GM18526 (cell line): ENCODE measurements around the gene MMP21.
A peak's percentile ranks its signal among the peaks of the same experiment; 100 is the strongest.

Source experiments
- POLR2A ChIP-seq: IDR thresholded peaks from 3 replicates; pipeline ENCODE4 v1.6.1; 2011; ENCODE audit not compliant: insufficient read length; ENCODE audit errors: extremely low read depth

The MMP21 gene, protein sequence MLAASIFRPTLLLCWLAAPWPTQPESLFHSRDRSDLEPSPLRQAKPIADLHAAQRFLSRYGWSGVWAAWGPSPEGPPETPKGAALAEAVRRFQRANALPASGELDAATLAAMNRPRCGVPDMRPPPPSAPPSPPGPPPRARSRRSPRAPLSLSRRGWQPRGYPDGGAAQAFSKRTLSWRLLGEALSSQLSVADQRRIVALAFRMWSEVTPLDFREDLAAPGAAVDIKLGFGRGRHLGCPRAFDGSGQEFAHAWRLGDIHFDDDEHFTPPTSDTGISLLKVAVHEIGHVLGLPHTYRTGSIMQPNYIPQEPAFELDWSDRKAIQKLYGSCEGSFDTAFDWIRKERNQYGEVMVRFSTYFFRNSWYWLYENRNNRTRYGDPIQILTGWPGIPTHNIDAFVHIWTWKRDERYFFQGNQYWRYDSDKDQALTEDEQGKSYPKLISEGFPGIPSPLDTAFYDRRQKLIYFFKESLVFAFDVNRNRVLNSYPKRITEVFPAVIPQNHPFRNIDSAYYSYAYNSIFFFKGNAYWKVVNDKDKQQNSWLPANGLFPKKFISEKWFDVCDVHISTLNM

DNA sequence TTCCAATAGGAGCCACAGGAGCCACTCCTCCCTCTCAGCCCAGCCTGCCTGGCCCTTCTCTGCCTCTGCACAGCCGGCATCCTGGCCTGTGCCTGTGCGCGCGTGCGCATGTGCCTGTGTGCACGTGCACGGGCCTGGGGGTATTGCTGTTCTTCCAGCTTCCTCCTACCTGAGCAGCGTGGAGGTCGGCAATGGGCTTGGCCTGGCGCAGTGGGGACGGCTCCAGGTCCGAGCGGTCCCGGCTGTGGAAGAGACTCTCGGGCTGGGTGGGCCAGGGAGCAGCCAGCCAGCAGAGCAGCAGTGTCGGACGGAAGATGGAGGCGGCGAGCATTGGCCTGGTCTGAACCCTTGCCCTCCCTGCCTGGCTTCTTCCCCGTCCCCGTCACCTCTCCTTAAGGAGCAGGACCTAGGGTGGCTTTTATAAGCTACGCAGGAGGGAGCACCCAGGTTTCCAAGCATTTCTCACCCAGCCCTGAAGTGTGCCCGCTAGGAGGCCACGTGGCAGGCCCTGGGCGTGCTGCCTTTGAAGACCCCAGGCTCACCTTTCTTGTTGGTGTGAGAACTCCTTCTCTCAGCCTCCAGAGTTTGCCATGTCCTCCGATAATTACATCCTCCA, at the start of gene MMP21:
Gene MMP21 (minus strand): TSS at position 331 of the 616 bp plus-strand sequence. CDS start 0 bp downstream, at position 331.
- TF ChIP-seq POLR2A: no peak

DNA sequence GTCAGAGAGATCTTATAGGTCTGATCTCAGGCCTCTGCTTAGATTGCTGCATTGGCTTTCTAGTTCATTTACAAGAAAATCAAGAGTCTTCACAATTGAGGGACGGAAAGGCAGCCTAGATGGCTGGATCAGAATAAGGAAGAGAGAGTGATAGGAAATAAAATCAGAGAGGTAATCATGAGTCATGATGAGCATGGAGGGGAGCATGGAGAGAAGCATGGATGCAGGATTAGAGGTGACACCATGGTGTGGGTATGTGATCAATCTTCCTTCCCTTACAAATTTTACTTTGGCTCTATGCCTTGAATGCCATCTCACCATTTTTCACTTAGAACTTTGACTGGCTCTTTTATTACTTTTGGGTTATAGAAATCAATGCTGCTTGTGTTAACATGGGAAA, 49.1 kb upstream of the MMP21 start:
- TF ChIP-seq POLR2A: no peak

GRCh38 chr10:125823663-125824251, 48.1 kb upstream of the MMP21 start:
- no peak for TF ChIP-seq POLR2A

DNA sequence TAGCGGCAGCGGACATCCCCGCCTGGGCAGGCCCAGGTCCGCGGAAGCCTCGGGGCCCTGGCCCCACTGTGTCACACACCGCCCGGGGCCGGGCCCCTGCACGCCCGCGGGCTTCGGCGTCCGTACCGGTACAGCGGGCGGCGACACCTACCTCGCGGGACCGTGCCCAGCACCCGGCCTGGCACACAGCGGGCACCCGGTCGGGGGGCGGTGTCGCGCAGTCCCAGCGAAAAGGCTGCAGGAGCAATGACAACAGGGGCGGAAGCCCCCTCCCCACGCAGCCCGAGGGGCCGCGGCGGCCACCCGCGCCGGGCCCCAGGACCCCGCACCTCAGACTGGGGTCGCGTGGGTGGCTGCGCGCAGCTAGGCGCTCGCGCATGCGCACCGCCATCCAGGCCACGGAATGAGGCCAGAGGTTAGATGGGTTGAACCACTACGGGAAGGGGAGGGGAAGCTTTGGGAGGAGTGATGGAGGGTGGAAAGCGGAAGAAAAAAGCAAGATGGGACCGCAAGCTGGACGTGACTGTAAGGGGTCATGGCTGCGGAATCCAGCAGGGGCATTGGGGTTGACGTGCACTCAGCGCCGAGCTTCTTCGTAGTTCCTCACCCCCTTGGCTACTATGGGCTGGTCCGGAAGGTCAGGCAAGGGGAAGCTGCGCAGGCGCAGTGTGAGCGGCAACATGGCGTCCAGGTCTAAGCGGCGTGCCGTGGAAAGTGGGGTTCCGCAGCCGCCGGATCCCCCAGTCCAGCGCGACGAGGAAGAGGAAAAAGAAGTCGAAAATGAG, 47.4 kb upstream of the MMP21 start, which contains the start of the genes BCCIP and UROS:
Gene BCCIP (plus strand): TSS at position 669 of the 785 bp plus-strand sequence. CDS start 12 bp downstream, at position 681.
Gene UROS (minus strand): TSS at position 381 of the 785 bp plus-strand sequence. CDS start 6,759 bp downstream, outside the sequence.
- TF ChIP-seq POLR2A: peak; percentile 70

DNA sequence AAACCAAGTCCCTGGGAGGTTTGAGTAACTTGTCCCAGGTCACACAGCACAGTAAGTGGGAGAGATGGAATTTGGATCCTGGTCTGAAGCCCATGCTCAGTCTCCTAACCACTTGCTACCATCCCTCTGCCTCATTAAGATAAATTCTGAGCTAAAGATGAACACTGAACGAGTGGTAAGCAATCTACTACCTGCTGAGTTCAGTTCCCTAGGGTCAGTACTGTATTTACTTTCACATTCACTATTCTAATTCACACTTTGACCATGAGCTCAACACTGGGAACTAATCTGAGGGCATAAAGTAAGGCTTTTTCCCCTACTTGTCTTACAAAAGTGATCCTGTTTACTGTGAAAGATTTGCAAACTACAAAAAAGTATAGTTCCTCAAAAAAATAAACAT, 45.1 kb upstream of the MMP21 start:
- no peak for TF ChIP-seq POLR2A

GRCh38 chr10:125817337-125817946, 41.8 kb upstream of the MMP21 start:
- no peak for TF ChIP-seq POLR2A

DNA sequence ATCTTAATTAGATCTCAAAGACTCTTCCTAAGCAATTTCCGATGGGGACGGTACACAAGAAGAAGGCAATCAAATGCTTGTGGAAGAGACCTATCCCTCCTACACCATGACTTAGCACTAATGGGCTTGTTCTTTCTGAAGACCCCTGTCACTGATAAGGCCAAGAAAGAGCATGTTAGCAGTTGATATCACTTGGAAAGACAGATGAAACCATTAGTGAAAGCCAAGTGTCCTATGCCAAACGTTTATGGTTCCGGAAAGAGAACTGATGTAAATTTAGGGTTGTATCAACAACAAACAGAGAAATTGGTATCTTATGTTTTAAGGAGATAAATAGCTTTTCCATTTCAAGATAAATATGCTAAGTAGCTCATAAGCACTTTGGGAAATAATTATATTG, 40.9 kb upstream of the MMP21 start:
- TF ChIP-seq POLR2A: no peak

GRCh38 chr10:125815764-125816163, 40.1 kb upstream of the MMP21 start:
- no peak for TF ChIP-seq POLR2A

GRCh38 chr10:125812128-125812750, 36.6 kb upstream of the MMP21 start:
- TF ChIP-seq POLR2A: no peak

GRCh38 chr10:125811251-125811650, 35.6 kb upstream of the MMP21 start:
- TF ChIP-seq POLR2A: no peak

GRCh38 chr10:125808047-125808446, 32.4 kb upstream of the MMP21 start:
- no peak for TF ChIP-seq POLR2A

GRCh38 chr10:125802739-125803138, 27.1 kb upstream of the MMP21 start:
- no peak for TF ChIP-seq POLR2A

- TF ChIP-seq POLR2A: no peak
Observed at GRCh38 chr10:125802131-125802530, 26.5 kb upstream of the MMP21 start.

DNA sequence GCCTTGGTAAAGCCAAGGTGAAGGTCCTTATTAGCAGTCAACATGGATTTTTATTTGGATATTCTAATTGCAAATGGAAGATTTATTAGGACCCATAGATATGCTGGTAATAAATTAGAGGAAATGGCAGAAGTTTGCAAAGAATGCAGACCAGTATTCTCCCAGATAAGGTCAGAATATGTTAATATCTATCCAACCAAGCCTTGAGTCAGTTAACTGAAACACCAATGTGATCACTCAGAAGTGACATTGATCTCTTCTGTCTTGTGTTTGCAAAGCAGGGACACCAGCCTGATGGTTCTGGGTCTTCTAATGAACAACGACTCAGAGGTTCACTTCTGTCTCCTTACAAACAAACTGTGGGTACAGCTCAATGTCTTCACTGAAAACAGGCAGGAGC, 26.0 kb upstream of the MMP21 start:
- no peak for TF ChIP-seq POLR2A

DNA sequence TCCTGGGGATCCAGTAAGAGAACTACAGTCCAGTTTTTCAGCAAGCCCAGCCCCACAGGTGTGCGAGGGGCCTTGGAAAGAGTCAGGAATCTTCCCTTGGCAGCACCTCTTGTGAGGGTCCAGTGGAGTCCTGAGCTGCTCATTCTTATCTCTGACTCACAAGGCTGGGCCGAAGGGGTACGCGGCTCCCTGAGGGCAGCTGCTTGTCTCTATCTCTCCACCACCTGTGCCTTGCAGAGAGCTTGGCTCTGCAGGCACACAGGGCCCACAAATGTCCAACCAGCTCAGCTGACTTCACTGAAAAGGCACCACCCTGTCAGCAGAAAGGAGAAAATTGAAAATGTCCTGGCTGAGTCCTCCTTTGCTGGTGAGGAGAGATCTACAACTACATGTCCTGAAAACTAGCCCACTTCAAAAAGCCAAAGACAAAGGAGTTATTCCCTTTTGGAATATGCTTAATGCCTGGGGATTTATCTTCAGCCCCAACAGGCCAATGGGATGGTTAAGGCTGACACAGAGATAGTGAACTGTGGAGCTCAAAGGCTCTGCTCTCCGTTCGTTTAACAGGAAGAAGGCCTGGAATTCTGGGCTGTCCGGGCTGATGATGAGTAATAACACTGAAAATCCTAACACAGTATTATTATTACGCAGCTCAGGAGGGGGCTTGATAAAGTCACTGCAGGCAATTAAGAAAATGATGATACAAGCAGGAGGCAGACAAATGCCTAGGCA, 24.0 kb upstream of the MMP21 start:
- TF ChIP-seq POLR2A: no peak
